ENCODE data around the gene CNGA4. TPM values are rescaled to one million over a fixed set of nuclear protein-coding genes. Genes with fewer than 3 reads are reported as not detected.

Gene CNGA4
- total RNA-seq, 6 experiments from 2014 or later, result not detected

GRCh38 chr11:6214530-6214929 lies 24.4 kb upstream of the CNGA4 start:
- no peaks in the 10 kb centered on the region for H3K9me3 Mint-ChIP-seq
- H3K4me3 Mint-ChIP-seq, result no peak overlapping the region
- H3K27me3 Mint-ChIP-seq (ENCODE audit: insufficient read depth), result no peaks in the 10 kb centered on the region; the same call in 1 of the 2 replicates
- H3K27ac Mint-ChIP-seq, result no peak overlapping the region
- no peak for TF ChIP-seq CTCF (IDR thresholded peaks at IDR 0.05)
- peaks cover 19% of the 10 kb centered on the region for H3K36me3 Mint-ChIP-seq (ENCODE audit: low read depth)
- DNase-seq, result no peak
- H3K4me1 Mint-ChIP-seq (ENCODE audit: low read depth), result peaks cover 12% of the 10 kb centered on the region

- Mint-ChIP-seq H3K36me3 (ENCODE audit: low read depth) (peaks cover 19% of the 10 kb centered on the region; the same call in 1 of the 2 replicates), H3K4me3 (no peak overlapping the region), H3K4me1 (ENCODE audit: low read depth) (peaks cover 16% of the 10 kb centered on the region), H3K27ac (no peak overlapping the region), H3K9me3 (no peaks in the 10 kb centered on the region), H3K27me3 (ENCODE audit: insufficient read depth) (no peaks in the 10 kb centered on the region; the same call in 1 of the 2 replicates)
- TF ChIP-seq CTCF (IDR thresholded peaks at IDR 0.05), result no peak
- no peak for DNase-seq
Observed at GRCh38 chr11:6216501-6216900, 22.4 kb upstream of the CNGA4 start.

GRCh38 chr11:6217722-6218121 lies 21.2 kb upstream of the CNGA4 start:
- Mint-ChIP-seq H3K27me3 (ENCODE audit: insufficient read depth) (no peaks in the 10 kb centered on the region; the same call in 1 of the 2 replicates), H3K4me3 (no peak overlapping the region), H3K27ac (no peak overlapping the region), H3K9me3 (no peaks in the 10 kb centered on the region), H3K4me1 (ENCODE audit: low read depth) (peaks cover 16% of the 10 kb centered on the region), H3K36me3 (ENCODE audit: low read depth) (peaks cover 19% of the 10 kb centered on the region; the same call in 1 of the 2 replicates)
- no peak for DNase-seq
- TF ChIP-seq CTCF (IDR thresholded peaks at IDR 0.05), result no peak

GRCh38 chr11:6219359-6219758 lies 19.5 kb upstream of the CNGA4 start:
- Mint-ChIP-seq H3K9me3 (no peaks in the 10 kb centered on the region), H3K27me3 (ENCODE audit: insufficient read depth) (no peaks in the 10 kb centered on the region; the same call in 1 of the 2 replicates), H3K4me3 (no peak overlapping the region), H3K36me3 (ENCODE audit: low read depth) (peaks cover 19% of the 10 kb centered on the region; the same call in 1 of the 2 replicates), H3K27ac (peak overlapping the region; percentile 72), H3K4me1 (ENCODE audit: low read depth) (peaks cover 16% of the 10 kb centered on the region)
- peak; percentile 94 for DNase-seq
- no peak for TF ChIP-seq CTCF (IDR thresholded peaks at IDR 0.05)

- Mint-ChIP-seq H3K4me1 (ENCODE audit: low read depth) (peaks cover 24% of the 10 kb centered on the region), H3K36me3 (ENCODE audit: low read depth) (no peaks in the 10 kb centered on the region), H3K4me3 (no peak overlapping the region), H3K9me3 (no peaks in the 10 kb centered on the region), H3K27ac (no peak overlapping the region), H3K27me3 (ENCODE audit: insufficient read depth) (no peaks in the 10 kb centered on the region; the same call in 1 of the 2 replicates)
- no peak for DNase-seq
- TF ChIP-seq CTCF (IDR thresholded peaks at IDR 0.05), result no peak
Observed at GRCh38 chr11:6223854-6224253, 15.0 kb upstream of the CNGA4 start.

- TF ChIP-seq CTCF (IDR thresholded peaks at IDR 0.05), result no peak
- no peak overlapping the region for H3K27ac Mint-ChIP-seq
- H3K9me3 Mint-ChIP-seq, result no peaks in the 10 kb centered on the region
- H3K4me1 Mint-ChIP-seq (ENCODE audit: low read depth), result peaks cover 18% of the 10 kb centered on the region
- H3K27me3 Mint-ChIP-seq (ENCODE audit: insufficient read depth), result no peaks in the 10 kb centered on the region; the same call in 1 of the 2 replicates
- no peaks in the 10 kb centered on the region for H3K36me3 Mint-ChIP-seq (ENCODE audit: low read depth)
- no peak overlapping the region for H3K4me3 Mint-ChIP-seq
- no peak for DNase-seq
Observed at GRCh38 chr11:6224421-6224820, 14.5 kb upstream of the CNGA4 start.
